ENCODE data around the gene USH2A.

USH2A gene

GRCh38 chr1:216071262-216071661 lies 352.0 kb downstream of the USH2A start:
- H3K4me3 ChIP-seq (ENCODE audit: low read length): no peak overlapping the region
- no peak for TF ChIP-seq ZNF274 (IDR thresholded peaks at IDR 0.05; ENCODE audit: low read depth, low read length)

- no peak for TF ChIP-seq ZNF274 (IDR thresholded peaks at IDR 0.05; ENCODE audit: low read depth, low read length)
- H3K4me3 ChIP-seq (ENCODE audit: low read length): no peak overlapping the region
These were observed 358.6 kb downstream of the USH2A start for GRCh38 chr1:216064643-216065042.

GRCh38 chr1:216057947-216058346 lies 365.3 kb downstream of the USH2A start:
- no peak overlapping the region for H3K4me3 ChIP-seq (ENCODE audit: low read length)
- no peak for TF ChIP-seq ZNF274 (IDR thresholded peaks at IDR 0.05; ENCODE audit: low read depth, low read length)

- TF ChIP-seq ZNF274 (IDR thresholded peaks at IDR 0.05; ENCODE audit: low read depth, low read length): no peak
- H3K4me3 ChIP-seq (ENCODE audit: low read length): no peak overlapping the region
These were observed 366.2 kb downstream of the USH2A start for GRCh38 chr1:216057063-216057462.

- TF ChIP-seq ZNF274 (IDR thresholded peaks at IDR 0.05; ENCODE audit: low read depth, low read length): no peak
- H3K4me3 ChIP-seq (ENCODE audit: low read length): no peak overlapping the region
These were observed 368.2 kb downstream of the USH2A start for GRCh38 chr1:216055004-216055403.

- H3K4me3 ChIP-seq (ENCODE audit: low read length): no peak overlapping the region
- no peak for TF ChIP-seq ZNF274 (IDR thresholded peaks at IDR 0.05; ENCODE audit: low read depth, low read length)
These were observed 368.6 kb downstream of the USH2A start for GRCh38 chr1:216054600-216054999.

GRCh38 chr1:216051071-216051470 lies 372.2 kb downstream of the USH2A start:
- no peak overlapping the region for H3K4me3 ChIP-seq (ENCODE audit: low read length)
- TF ChIP-seq ZNF274 (IDR thresholded peaks at IDR 0.05; ENCODE audit: low read depth, low read length): no peak

GRCh38 chr1:216049741-216050430 lies 373.4 kb downstream of the USH2A start:
- TF ChIP-seq ZNF274 (IDR thresholded peaks at IDR 0.05; ENCODE audit: low read depth, low read length): no peak
- H3K4me3 ChIP-seq (ENCODE audit: low read length): no peak overlapping the region

- TF ChIP-seq ZNF274 (IDR thresholded peaks at IDR 0.05; ENCODE audit: low read depth, low read length): no peak
These were observed 375.3 kb downstream of the USH2A start for GRCh38 chr1:216047811-216048572.

GRCh38 chr1:216046336-216046735 lies 376.9 kb downstream of the USH2A start:
- no peak for TF ChIP-seq ZNF274 (IDR thresholded peaks at IDR 0.05; ENCODE audit: low read depth, low read length)
- H3K4me3 ChIP-seq (ENCODE audit: low read length): no peak overlapping the region

More at GRCh38 chr1:216047811-216048572, 375.3 kb downstream of the USH2A start:
- H3K4me3 ChIP-seq (ENCODE audit: low read length): no peak overlapping the region

GRCh38 chr1:216045400-216045799 lies 377.8 kb downstream of the USH2A start:
- no peak for TF ChIP-seq ZNF274 (IDR thresholded peaks at IDR 0.05; ENCODE audit: low read depth, low read length)

GRCh38 chr1:216044538-216044937 lies 378.7 kb downstream of the USH2A start:
- TF ChIP-seq ZNF274 (IDR thresholded peaks at IDR 0.05; ENCODE audit: low read depth, low read length): no peak
- no peak overlapping the region for H3K4me3 ChIP-seq (ENCODE audit: low read length)

More at GRCh38 chr1:216045400-216045799, 377.8 kb downstream of the USH2A start:
- no peak overlapping the region for H3K4me3 ChIP-seq (ENCODE audit: low read length)

GRCh38 chr1:216034506-216034905 lies 388.7 kb downstream of the USH2A start:
- no peak for TF ChIP-seq ZNF274 (IDR thresholded peaks at IDR 0.05; ENCODE audit: low read depth, low read length)
- H3K4me3 ChIP-seq (ENCODE audit: low read length): no peak overlapping the region

- no peak for TF ChIP-seq ZNF274 (IDR thresholded peaks at IDR 0.05; ENCODE audit: low read depth, low read length)
- H3K4me3 ChIP-seq (ENCODE audit: low read length): no peak overlapping the region
These were observed 390.2 kb downstream of the USH2A start for GRCh38 chr1:216032961-216033614.

- no peak overlapping the region for H3K4me3 ChIP-seq (ENCODE audit: low read length)
- TF ChIP-seq ZNF274 (IDR thresholded peaks at IDR 0.05; ENCODE audit: low read depth, low read length): no peak
These were observed 391.0 kb downstream of the USH2A start for GRCh38 chr1:216032284-216032683.

Measured in GM08714 (cell line).